HG02943 (cell line): Measurements from ENCODE around the gene GCNT1.
"Not testable (repeated sequence)": the region's sequence is repeated elsewhere in the genome, so short reads cannot be mapped to it uniquely, and the experiment has no call there.

Experiments
- ATAC-seq: cut with Tn5 transposase; IDR thresholded peaks from one replicate; pipeline ENCODE4 v1.9.1; 2021; ENCODE audit warnings: mild to moderate bottlenecking, low read depth, moderate library complexity; ENCODE audit not compliant: unreplicated experiment

The GCNT1 gene

DNA sequence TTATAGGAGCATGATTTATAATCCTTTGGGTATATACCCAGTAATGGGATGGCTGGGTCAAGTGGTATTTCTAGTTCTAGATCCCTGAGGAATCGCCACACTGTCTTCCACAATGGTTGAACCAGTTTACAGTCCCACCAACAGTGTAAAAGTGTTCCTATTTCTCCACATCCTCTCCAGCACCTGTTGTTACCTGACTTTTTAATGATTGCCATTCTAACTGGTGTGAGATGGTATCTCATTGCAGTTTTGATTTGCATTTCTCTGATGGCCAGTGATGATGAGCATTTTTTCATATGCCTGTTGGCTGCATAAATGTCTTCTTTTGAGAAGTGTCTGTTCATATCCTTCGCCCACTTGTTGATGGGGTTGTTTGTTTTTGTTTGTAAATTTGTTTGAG lies 20.4 kb downstream of the GCNT1 start:
- ATAC-seq = not testable (repeated sequence)

- ATAC-seq = no peak
Measured at GRCh38 chr9:76486151-76486550, 27.2 kb downstream of the GCNT1 start.

GRCh38 chr9:76490249-76490990 lies 31.4 kb downstream of the GCNT1 start:
- ATAC-seq = no peak

GRCh38 chr9:76491056-76491455 lies 32.1 kb downstream of the GCNT1 start:
- not testable (repeated sequence) for ATAC-seq

DNA sequence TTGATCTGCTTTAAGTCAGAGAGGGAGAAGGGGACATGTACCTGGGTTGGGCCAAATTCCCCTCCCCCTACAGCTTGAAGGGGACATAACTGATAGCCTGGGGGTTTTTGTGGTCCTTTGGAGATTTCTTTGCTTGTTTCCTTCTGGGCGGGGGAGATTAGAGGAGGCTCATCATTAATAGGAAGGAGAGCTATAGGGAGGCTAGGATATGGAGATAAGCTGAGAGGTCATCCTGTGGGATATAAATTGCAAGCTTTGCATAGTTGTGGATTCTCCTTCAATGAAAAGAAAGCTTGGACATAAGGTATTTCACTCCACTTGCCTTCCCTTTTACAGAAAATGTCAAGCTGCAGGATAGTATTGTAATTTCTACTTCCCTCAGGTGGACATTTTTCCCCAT lies 34.5 kb downstream of the GCNT1 start:
- not testable (repeated sequence) for ATAC-seq

GRCh38 chr9:76500061-76500460 lies 41.1 kb downstream of the GCNT1 start:
- no peak for ATAC-seq

- no peak for ATAC-seq
Measured at GRCh38 chr9:76502746-76503145, 43.8 kb downstream of the GCNT1 start.

GRCh38 chr9:76510041-76510440 lies 51.1 kb downstream of the GCNT1 start:
- ATAC-seq = no peak

DNA sequence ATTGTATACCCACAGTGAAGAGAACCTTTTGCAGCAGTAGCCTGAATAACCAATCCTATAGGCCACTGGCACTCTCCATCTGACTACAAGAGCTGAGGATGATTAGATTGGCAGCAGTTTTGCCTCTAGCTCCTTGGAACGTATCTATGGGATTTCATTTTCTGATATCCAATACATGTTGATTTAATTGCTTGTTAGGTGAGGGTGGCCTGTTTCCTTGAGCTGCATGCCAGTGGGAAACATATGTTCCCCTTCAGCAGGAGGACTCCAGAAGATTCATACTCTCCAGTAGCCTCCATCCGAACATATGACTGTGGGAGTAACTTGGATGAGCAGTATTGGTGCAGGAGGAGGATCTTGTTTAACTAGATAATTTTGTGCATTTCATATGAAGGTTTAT lies 51.5 kb downstream of the GCNT1 start:
- no peak for ATAC-seq

DNA sequence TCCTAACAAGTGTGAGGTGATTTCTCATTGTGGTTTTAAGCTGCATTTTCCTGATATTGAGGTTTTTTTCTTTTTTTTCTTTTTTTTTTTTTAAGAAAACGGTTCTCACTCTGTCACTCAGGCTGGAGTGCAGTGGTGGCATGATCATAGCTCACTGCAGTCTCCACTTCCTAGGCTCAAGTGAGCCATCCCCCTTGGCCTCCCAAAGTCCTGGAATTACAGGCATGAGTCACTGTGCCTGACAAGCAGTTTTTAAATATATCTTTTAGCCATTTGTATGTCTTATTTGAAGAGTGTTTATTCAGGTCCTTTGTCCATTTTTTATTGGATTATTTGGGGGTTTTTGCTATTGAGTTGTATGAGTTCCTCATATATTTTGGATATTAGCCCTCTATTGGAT lies 53.8 kb downstream of the GCNT1 start:
- ATAC-seq = no peak

DNA sequence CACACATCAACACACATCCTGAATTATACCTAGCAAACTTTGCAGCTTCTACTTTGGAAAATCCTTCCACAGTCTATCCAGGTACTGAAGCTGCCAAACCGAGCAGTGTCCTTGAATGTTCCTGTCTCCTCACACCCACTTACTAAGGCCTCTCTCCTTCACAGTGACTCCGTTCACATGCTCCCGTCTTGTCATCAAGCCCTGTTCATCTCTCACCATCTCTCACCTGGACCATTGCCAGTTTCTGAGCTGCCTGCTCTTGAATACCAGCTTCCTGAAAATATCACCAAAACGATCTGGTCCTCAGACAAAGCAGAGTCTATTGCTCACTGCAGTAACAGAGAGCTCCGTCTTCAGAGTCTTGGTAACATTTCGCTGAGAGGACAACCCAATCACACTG lies 57.4 kb downstream of the GCNT1 start:
- ATAC-seq = no peak

- ATAC-seq = no peak
Measured at GRCh38 chr9:76516871-76517270, 57.9 kb downstream of the GCNT1 start.

GRCh38 chr9:76519075-76519835 lies 60.3 kb downstream of the GCNT1 start:
- no peak for ATAC-seq

- no peak for ATAC-seq
Measured at GRCh38 chr9:76521244-76521681, 62.3 kb downstream of the GCNT1 start.

DNA sequence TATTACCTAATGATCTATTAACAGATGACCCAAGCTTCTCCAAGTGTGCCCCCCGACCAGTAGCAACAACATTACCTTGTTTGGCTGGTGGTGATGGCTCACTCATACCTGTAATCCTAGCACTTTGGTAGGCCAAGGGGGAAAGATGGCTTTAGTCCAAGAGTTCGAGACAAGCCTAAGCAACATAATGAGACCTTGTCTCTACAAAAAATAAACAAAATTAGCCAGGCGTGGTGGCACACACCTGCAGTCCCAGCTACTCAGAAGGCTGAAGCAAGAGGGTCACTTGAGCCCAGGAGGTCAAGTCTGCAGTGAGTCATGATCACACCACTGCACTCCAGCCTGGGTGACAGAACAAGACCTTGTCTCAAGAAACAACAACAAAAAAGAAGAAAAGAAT lies 62.9 kb downstream of the GCNT1 start:
- no peak for ATAC-seq

- ATAC-seq = not testable (repeated sequence)
Measured at GRCh38 chr9:76523617-76524200, 64.7 kb downstream of the GCNT1 start.

DNA sequence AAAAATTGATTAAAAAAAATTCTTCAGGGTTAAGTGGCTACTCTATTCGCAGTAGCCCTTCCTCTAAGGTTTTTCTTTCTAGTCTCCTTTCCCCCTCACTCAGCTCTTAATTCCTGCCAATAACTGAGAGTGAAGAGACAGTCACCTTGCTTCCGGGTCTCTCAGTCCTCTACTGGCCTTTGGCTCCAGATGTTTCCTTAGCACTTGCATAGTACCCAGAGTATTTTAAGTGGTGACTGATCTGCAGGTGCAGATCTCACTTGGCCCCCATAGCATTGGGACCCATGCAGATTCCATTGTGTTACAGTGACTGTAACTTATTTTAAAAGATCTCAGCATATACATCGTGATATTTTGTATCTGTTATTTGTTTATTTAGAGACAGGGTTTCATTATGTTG lies 66.2 kb downstream of the GCNT1 start:
- no peak for ATAC-seq

DNA sequence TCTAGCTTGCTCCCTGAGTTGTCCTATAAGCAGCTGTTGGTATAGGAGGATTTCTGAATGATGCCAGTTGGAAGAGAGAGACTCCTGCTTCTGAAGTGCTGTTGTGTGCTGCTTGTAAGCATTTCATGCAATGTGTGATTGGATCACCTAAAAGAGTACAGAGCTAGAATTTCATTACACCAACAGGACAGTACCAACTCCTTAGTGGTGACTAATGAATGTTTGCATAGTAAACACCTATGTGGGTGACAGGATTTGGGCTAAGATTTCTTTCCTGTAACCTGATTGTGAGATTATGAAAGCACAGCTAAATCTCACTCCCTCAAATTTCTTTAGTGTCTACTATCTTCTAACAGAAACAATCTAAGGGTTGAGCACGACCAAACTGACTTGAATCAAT lies 67.0 kb downstream of the GCNT1 start:
- ATAC-seq = no peak

- ATAC-seq = no peak
Measured at GRCh38 chr9:76528056-76528455, 69.1 kb downstream of the GCNT1 start.

GRCh38 chr9:76528642-76529190 lies 69.7 kb downstream of the GCNT1 start:
- no peak for ATAC-seq

GRCh38 chr9:76529653-76530052 lies 70.7 kb downstream of the GCNT1 start:
- no peak for ATAC-seq
